Dendritic cell treated with granulocyte-macrophage colony-stimulating factor and Interleukin-4, amounts not matched to agents 40 ng/mL and 50 ng/mL, for 4 days (primary cell): ENCODE measurements around the gene CNTNAP2.

ENCODE experiments used
- H3K27ac Mint-ChIP-seq: one replicate; pipeline ENCODE4 v1.8.0; 2022; ENCODE audit warnings: mild to moderate bottlenecking, mixed read lengths
- H3K27me3 Mint-ChIP-seq: one replicate; pipeline ENCODE4 v1.8.0; 2022; ENCODE audit warnings: mild to moderate bottlenecking, mixed read lengths
- H3K36me3 Mint-ChIP-seq: one replicate; pipeline ENCODE4 v1.8.0; 2022; ENCODE audit warnings: low read depth, mixed read lengths
- H3K4me1 Mint-ChIP-seq: one replicate; pipeline ENCODE4 v1.8.0; 2022; ENCODE audit warnings: low read depth, mixed read lengths
- H3K4me3 Mint-ChIP-seq: one replicate; pipeline ENCODE4 v1.8.0; 2022; ENCODE audit warnings: mild to moderate bottlenecking, moderate library complexity, mixed read lengths
- H3K9me3 Mint-ChIP-seq: one replicate; pipeline ENCODE4 v1.8.0; 2022; ENCODE audit warnings: mixed read lengths
- intact Hi-C: fragments of 100-400 bp; cut with micrococcal nuclease; formaldehyde crosslinking; loops from one replicate; pipeline ENCODE4 v1.15.0; 2022

Gene CNTNAP2

DNA sequence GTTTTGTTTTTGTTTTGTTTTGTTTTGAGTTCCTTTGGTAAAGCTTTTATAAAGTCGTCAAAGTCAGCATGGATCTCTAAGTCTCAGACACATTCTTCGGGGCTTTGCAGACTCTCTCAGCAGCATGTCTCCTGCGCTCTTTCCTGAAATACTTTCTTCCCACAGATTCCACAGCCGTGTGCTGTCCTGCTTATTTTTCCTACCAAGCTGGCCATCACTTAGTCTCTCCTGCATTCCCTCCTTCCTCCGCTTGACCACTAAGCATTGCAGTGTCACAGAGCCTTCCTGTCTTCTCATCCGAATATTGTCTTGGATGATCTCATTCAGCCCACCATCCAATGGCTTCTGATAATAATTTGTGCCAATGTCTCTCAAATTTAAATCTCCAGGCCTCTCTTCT is 2039.6 kb downstream of the CNTNAP2 start:
- Mint-ChIP-seq H3K36me3 (no peaks in the 10 kb centered on the region), H3K27ac (no peak overlapping the region), H3K4me3 (no peak overlapping the region), H3K27me3 (no peaks in the 10 kb centered on the region), H3K4me1 (no peaks in the 10 kb centered on the region), H3K9me3 (peaks cover 13% of the 10 kb centered on the region)
- intact Hi-C loops = no loop called here

DNA sequence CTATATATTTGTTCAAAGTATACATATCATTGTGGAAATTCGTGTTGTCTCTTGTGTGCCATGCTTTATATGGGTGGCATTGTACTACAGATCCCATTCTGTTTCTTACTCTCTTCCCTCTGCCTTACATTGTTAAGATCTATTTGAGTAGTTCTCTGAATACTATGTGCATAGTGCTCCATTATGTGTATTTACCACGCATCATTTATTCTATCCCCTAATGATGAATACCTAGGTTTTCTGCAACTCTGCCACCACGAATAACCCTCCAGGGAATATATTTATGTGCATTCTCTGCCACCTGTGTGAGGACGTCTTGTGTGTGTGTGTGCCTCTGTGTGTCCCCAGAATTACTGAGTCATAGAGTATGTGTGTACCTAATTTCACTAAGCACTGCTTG is 2042.7 kb downstream of the CNTNAP2 start:
- intact Hi-C loops = no loop called here

DNA sequence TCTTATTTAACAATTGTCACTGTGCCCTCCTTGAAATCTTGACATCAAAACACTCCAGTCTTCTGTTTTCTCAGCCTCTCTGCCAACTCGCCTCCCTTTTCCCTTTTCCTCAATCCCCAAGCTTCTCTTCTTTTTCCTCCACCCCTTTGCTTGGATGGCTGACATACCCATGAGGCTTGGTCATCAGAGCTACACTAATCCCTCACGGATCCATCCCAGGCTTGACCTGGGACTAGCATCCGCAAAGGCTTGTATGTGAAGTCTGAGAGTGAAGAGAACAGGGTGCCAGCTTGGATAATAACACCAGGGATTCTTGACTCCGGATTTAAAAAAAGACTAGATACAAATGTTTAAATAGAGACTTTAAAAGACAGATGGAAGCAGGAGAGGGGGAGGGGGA is 2045.2 kb downstream of the CNTNAP2 start:
- Mint-ChIP-seq H3K36me3 (no peaks in the 10 kb centered on the region), H3K9me3 (no peaks in the 10 kb centered on the region), H3K4me1 (no peaks in the 10 kb centered on the region), H3K4me3 (no peak overlapping the region), H3K27me3 (no peaks in the 10 kb centered on the region), H3K27ac (no peak overlapping the region)
- intact Hi-C loops = no loop called here

More for the DNA sequence above, 2042.7 kb downstream of the CNTNAP2 start:
- Mint-ChIP-seq H3K36me3 (no peaks in the 10 kb centered on the region), H3K4me1 (no peaks in the 10 kb centered on the region), H3K4me3 (no peak overlapping the region), H3K27me3 (no peaks in the 10 kb centered on the region), H3K27ac (no peak overlapping the region), H3K9me3 (no peaks in the 10 kb centered on the region)

DNA sequence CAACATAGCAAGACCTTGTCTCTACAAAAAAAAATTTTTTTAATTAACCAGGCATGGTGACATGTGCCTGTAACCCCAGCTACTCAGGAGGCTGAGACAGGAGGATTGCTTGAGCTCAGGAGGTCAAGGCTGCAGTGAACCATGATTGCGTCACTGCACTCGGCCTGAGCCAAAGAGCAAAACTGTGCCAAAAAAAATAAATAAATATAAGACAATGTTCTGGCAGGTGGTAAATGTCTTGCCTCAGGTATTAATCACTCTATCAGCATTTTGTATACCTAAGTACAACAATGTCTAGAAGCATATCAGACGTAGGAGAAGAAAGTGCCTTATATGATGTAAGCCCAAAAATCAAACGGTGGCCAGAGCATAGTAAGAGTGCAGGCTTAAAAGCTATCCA is 2046.2 kb downstream of the CNTNAP2 start:
- Mint-ChIP-seq H3K9me3 (no peaks in the 10 kb centered on the region), H3K36me3 (no peaks in the 10 kb centered on the region), H3K27ac (no peak overlapping the region), H3K4me3 (no peak overlapping the region), H3K4me1 (no peaks in the 10 kb centered on the region), H3K27me3 (no peaks in the 10 kb centered on the region)
- intact Hi-C loops = no loop called here

DNA sequence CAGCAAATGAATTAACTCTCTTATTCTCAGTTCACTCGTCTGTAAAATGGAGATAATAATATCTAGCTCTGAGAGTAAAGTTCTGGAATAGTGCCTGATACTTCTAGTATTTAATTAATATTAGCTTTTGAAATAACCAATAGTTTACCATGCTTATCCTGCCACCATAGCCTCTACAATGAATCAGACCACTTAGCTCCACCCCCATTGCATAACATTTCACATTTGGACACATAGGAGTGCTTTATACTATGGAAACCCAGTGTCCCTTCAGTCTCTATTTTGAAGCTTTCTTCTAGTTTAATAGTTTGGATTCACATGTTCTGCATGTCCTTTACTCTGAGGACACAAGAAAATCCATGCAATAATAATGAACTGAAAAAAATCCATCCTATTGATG is 2046.6 kb downstream of the CNTNAP2 start:
- H3K27me3 Mint-ChIP-seq = no peaks in the 10 kb centered on the region
- H3K36me3 Mint-ChIP-seq = no peaks in the 10 kb centered on the region
- H3K4me3 Mint-ChIP-seq = no peak overlapping the region
- no peaks in the 10 kb centered on the region for H3K9me3 Mint-ChIP-seq
- H3K27ac Mint-ChIP-seq = no peak overlapping the region
- intact Hi-C loops = no loop called here
- no peaks in the 10 kb centered on the region for H3K4me1 Mint-ChIP-seq

DNA sequence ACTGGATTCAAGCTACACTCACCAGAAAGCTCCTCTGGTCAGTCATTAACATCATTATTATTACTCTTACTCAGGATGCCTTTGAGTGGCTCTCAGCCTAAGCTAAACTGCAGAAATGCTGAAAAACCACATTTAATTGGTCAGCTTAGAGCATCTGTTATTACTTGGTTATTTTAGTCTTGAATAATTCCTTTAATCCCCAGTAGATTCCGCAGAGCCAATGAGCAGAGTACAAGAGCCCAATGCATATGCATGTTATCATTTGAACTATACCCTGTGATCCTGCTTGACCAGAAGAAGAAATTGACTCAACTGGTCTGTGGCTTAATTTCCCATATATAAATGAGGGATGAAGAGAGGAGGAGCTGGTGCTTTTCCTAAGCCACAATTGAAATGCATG is 2056.3 kb downstream of the CNTNAP2 start:
- Mint-ChIP-seq H3K27me3 (no peaks in the 10 kb centered on the region), H3K27ac (no peak overlapping the region), H3K4me1 (no peaks in the 10 kb centered on the region), H3K9me3 (no peaks in the 10 kb centered on the region), H3K4me3 (no peak overlapping the region), H3K36me3 (no peaks in the 10 kb centered on the region)
- intact Hi-C loops = no loop called here

DNA sequence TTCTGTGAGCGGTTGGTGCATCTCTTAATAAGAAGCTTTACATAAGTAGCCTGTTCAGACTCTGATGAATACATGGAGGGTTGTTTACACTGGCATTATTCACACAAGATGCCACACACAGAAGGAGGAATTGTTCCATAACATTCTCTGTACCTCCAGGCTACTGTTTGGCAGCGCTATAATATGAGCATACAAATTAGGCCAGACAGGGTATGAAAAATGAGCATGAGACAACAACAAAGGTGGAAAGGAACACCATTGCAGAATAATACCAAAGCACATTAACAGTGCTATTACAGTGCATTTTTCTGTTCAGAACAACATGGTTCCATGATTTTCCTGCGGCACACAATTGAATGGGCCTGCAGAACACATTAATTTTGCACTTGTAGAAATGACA is 2056.8 kb downstream of the CNTNAP2 start:
- Mint-ChIP-seq H3K4me1 (no peaks in the 10 kb centered on the region), H3K9me3 (no peaks in the 10 kb centered on the region), H3K36me3 (no peaks in the 10 kb centered on the region), H3K27ac (no peak overlapping the region), H3K4me3 (no peak overlapping the region), H3K27me3 (no peaks in the 10 kb centered on the region)
- intact Hi-C loops = no loop called here

DNA sequence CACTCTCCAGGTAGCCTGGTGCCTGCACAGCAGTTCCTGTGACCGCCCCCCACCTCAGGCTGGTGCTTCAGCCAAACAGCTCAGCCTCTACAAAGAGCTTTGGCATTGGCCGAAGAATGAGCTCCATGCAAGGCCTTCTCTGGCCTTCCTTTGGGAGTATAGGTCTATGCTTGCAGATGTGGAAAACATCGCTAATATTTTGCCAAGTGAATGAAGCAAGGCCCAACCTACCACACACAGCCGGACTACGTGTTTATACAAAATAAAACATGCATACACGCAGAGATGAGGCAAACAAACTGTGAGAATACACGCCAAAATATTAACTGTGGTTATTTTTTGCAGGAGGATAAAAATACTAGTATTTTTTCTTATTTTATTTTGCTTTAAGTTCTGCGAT is 2057.8 kb downstream of the CNTNAP2 start:
- Mint-ChIP-seq H3K36me3 (no peaks in the 10 kb centered on the region), H3K4me3 (no peak overlapping the region), H3K9me3 (no peaks in the 10 kb centered on the region), H3K27me3 (no peaks in the 10 kb centered on the region), H3K4me1 (no peaks in the 10 kb centered on the region), H3K27ac (no peak overlapping the region)
- intact Hi-C loops = no loop called here

DNA sequence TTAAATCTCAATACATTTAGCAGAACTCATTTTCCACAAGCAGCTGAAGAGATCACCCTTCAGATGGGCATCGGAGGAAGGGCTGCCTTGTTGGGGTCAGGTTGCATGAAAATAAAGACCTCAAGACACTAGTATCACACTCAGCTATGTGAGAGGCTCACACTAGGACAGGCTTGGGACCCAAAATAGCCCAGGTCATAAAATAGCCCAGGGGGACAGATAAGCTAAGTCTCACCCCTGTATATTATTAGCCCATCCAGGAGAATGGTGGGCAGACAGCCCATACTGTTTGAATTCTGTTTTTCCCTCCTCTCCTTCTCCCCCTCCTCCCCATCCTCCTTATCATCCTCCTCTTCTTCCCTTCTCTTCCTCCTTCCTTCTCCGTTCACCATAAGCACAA is 2058.9 kb downstream of the CNTNAP2 start:
- intact Hi-C loops = no loop called here
- H3K27ac Mint-ChIP-seq = no peak overlapping the region
- H3K4me3 Mint-ChIP-seq = no peak overlapping the region
- no peaks in the 10 kb centered on the region for H3K36me3 Mint-ChIP-seq
- H3K27me3 Mint-ChIP-seq = no peaks in the 10 kb centered on the region
- H3K9me3 Mint-ChIP-seq = no peaks in the 10 kb centered on the region
- H3K4me1 Mint-ChIP-seq = no peaks in the 10 kb centered on the region

DNA sequence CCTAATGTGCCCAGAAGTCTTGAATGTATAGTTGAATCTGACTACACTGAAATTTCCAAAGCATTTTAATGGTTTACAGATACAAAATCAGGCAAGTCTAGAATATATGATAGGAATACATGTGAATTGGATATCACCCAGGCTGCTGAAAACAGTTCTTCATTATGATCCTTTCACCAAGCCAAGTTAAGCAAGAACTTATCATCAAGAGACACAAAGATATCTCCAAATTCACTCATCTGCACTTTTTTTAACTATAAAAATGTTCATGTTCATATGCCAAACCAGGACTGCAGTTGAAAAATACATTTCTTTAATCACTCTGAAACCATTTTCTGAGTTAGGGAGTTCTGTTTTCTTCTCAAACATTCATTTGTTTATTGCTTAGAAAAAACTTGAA is 2061.4 kb downstream of the CNTNAP2 start:
- no peaks in the 10 kb centered on the region for H3K36me3 Mint-ChIP-seq
- no peak overlapping the region for H3K27ac Mint-ChIP-seq
- intact Hi-C loops = no loop called here
- H3K4me1 Mint-ChIP-seq = no peaks in the 10 kb centered on the region
- no peaks in the 10 kb centered on the region for H3K27me3 Mint-ChIP-seq
- no peaks in the 10 kb centered on the region for H3K9me3 Mint-ChIP-seq
- H3K4me3 Mint-ChIP-seq = no peak overlapping the region

DNA sequence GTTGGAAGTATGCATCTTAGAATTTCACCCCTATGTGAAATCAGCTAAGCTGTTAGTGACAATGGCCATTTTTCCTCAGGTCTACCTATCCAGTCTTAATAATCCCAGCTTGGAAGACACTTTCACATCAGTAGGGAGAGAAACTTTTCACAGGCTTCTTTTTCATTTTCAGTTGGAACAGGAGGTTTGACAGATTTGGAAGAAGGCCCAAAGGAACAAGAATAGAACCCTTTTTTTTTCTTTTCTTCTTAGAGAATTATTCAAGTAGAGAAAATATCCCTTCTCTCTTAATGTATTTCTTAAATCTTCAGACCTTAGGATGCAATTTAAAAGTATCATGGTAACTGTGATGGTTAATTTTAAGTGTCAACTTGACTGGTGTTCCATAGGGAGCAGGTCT is 2063.5 kb downstream of the CNTNAP2 start:
- no peak overlapping the region for H3K4me3 Mint-ChIP-seq
- H3K4me1 Mint-ChIP-seq = no peaks in the 10 kb centered on the region
- H3K9me3 Mint-ChIP-seq = no peaks in the 10 kb centered on the region
- intact Hi-C loops = no loop called here
- no peaks in the 10 kb centered on the region for H3K36me3 Mint-ChIP-seq
- H3K27ac Mint-ChIP-seq = no peak overlapping the region
- no peaks in the 10 kb centered on the region for H3K27me3 Mint-ChIP-seq

DNA sequence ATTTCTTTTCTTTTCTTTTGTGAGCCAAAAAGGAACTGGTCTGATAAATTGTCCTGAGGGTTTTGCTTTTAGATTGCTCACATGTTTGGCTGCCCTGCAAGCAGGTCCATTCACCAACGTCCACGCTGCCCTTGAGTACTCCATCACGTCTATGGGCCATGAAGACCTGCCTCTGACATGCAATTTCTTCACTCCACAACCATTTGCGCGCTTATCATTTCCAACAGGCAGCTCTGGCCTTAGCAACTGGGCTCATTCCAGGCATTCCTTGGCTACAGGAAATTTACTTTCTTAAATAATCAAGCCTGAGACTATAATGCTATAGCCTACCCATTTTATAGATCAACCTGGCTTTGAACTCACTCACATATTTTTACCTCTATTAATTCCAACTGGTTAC is 2065.7 kb downstream of the CNTNAP2 start:
- intact Hi-C loops = no loop called here
- H3K4me3 Mint-ChIP-seq = no peak overlapping the region
- no peaks in the 10 kb centered on the region for H3K27me3 Mint-ChIP-seq
- no peaks in the 10 kb centered on the region for H3K4me1 Mint-ChIP-seq
- no peaks in the 10 kb centered on the region for H3K36me3 Mint-ChIP-seq
- H3K9me3 Mint-ChIP-seq = no peaks in the 10 kb centered on the region
- no peak overlapping the region for H3K27ac Mint-ChIP-seq

DNA sequence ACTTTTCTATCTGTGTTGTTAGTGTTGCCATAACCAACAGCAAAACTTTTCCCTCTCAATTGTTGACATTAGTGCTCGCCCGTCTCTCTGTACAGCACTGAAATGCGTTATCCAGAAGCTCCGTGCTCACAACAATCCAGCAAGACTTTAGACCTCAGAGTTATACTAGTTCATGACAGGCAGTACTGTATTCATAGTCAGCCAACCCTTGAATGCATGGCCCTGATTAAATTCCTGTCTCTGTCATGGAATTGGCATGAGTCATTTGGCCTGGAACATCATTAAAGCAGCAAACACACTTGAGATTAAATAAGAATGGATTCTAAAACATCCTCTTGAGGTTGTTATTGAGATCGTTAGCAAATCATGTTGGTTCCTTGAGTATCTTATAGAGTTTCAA is 2068.4 kb downstream of the CNTNAP2 start:
- Mint-ChIP-seq H3K27ac (no peak overlapping the region), H3K9me3 (no peaks in the 10 kb centered on the region), H3K4me3 (no peak overlapping the region), H3K4me1 (no peaks in the 10 kb centered on the region), H3K27me3 (no peaks in the 10 kb centered on the region), H3K36me3 (no peaks in the 10 kb centered on the region)
- intact Hi-C loops = no loop called here

DNA sequence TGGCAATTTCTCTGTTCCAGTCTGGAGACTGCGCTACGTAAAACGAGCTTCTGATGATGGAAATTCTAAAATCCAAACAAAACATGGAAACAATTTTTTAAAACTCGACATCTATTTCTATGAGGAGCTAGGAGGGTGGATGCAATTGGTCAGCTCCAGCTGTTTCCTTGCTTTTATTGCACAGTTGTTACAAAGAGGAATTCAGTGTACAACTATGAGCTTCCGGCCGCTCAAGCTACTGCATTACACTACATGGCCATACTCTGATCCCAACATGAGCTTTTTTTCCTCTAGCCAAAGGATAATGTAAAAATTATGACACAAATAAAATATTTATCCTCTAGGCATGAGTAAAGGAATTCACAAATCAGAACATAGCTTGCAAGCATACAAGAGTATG is 2070.9 kb downstream of the CNTNAP2 start:
- Mint-ChIP-seq H3K9me3 (no peaks in the 10 kb centered on the region), H3K4me1 (peaks cover 9% of the 10 kb centered on the region), H3K4me3 (no peak overlapping the region), H3K27me3 (no peaks in the 10 kb centered on the region), H3K27ac (no peak overlapping the region), H3K36me3 (no peaks in the 10 kb centered on the region)
- intact Hi-C loops = no loop called here

DNA sequence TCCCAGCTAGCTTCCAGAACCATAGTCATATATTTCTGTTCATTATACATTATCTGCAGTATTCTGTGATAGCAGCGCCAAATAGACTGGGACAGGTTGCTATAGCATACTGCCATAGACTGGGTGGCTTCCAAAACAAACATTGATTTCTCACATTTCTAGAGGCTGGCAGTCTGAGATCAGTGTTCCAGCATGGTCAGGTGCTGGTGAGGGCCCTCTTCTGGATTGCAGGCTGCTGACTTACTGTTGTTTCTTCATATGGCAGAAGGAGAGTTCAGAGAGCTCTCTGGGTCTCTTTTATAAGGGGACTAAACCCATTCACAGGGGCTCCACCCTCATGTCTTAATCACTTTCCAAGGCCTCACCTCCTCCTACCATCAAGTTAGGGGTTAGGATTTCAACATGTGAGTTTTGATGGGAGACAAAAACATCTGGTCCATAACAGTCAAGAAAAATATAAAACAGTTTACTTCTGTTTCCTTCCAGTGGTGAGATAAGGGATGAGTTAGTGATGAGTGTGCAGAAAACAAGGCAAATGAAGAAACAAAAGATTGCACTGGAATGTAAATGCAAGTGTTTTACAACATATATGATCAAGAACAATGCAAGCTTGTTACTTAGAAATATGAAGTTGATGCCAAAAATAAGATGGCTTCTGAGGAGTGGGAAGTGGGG is 2074.9 kb downstream of the CNTNAP2 start:
- H3K4me1 Mint-ChIP-seq = peaks cover 11% of the 10 kb centered on the region
- no peak overlapping the region for H3K27ac Mint-ChIP-seq
- H3K27me3 Mint-ChIP-seq = no peaks in the 10 kb centered on the region
- no peaks in the 10 kb centered on the region for H3K9me3 Mint-ChIP-seq
- intact Hi-C loops = no loop called here
- no peak overlapping the region for H3K4me3 Mint-ChIP-seq
- no peaks in the 10 kb centered on the region for H3K36me3 Mint-ChIP-seq
